ENCODE results near the gene NEK11.
"Not testable (repeated sequence)": the region's sequence is repeated elsewhere in the genome, so short reads cannot be mapped to it uniquely, and the experiment has no call there.

NEK11 gene

DNA sequence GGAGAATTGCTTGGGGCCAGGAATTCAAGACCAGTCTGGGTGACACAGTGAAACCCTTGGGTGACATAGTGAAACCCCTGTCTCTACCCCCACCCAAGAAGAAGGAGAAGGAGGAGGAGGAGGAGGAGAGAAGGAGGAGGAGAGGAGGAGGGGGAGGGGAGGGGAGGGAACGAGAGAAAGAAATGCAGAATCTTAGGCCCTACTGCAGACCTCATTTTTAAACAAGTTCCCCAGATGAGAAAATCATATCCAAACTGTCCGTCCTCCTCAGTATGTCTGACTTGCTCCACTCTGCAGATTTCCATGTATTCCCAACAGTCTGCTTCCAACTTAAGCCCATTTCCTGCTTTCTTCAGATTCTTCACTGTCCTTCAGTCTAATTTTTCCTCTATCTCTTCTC lies 291.0 kb downstream of the NEK11 start:
- no peak for DNase-seq

DNA sequence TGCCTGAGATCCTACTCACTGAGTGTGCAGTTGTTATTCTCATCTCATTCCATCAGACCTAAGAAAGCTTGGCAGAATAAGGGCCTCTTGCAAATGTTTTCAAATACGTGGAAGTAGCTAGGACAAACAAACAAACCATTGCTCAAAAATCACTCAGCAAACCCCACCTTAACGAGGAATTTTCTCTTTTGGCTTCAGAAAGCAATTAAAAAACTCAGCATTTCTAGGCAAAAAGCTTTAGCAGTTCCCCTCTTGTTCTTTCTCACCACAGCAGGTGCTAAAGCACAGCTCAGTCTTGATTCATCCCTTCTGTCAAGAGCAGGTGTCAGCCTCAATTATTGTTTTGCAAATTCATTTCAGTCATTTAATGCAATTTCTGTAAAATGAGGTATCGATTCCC lies 296.3 kb downstream of the NEK11 start:
- DNase-seq = no peak

DNA sequence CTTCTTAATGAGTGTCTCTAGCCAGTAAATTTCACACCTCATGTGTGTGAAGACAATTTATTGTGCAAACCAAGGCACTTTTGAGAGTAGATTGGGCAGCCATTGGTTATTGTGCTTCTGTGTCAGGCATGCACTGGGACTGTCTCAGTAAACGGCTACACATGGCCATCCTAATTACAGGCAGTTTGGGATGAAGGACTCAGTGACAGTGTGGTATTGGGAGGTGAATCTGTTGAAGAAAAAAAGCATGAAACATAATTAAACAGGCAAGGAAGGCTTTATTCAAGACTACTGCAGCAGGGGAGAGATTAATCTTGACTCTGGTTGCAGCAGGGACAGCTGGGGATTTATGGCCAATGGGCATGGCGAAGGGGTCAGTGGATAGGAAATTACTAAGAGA lies 297.1 kb downstream of the NEK11 start:
- no peak for DNase-seq

GRCh38 chr3:131324923-131325322 lies 298.2 kb downstream of the NEK11 start:
- DNase-seq = no peak

GRCh38 chr3:131326307-131326706 lies 299.6 kb downstream of the NEK11 start:
- DNase-seq = no peak

GRCh38 chr3:131328721-131329120 lies 302.0 kb downstream of the NEK11 start:
- no peak for DNase-seq

DNA sequence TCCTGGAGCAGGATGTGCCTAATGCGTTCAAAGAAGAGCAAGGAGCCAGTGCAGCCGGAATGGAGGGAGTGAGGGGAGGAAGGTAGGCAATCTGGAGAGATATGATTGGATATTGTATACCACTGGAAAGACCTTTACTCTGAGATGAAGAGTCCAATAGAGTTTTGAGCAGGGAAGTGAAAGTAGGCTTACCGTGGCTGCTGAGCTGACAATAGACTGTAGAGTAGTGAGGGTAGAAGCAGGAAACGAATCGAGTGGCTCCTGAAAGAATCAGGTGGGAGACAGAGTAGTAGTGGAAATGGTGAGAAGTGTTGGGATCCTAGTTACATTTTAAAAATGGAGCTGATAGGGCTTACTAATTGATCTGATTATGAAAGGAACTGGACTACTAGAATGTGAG lies 303.1 kb downstream of the NEK11 start:
- DNase-seq = no peak

- not testable (repeated sequence) for DNase-seq
These were observed 304.9 kb downstream of the NEK11 start for GRCh38 chr3:131331456-131332085.

GRCh38 chr3:131338948-131339640 lies 312.4 kb downstream of the NEK11 start:
- DNase-seq = no peak

- no peak for DNase-seq
These were observed 315.1 kb downstream of the NEK11 start for GRCh38 chr3:131341761-131342160.

DNA sequence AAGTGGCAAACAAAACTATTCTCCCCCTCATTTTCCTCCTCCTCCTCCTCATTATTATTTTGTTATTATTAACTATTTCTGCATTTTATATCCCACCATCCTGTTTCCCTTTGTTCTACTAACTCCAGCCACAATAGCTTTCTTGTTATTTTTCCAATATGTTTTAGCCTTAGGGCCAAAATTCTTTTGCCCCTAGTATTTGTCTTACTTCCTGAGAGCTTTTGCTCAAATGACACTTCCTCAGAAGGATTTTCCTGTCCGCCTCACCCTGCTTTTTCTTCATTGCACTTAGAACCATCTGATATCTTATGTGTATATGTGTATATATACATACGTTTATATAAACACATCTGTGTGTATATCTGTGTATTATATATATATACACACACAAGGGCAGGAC lies 322.2 kb downstream of the NEK11 start:
- DNase-seq = no peak

- no peak for DNase-seq
These were observed 322.8 kb downstream of the NEK11 start for GRCh38 chr3:131349454-131349853.

DNA sequence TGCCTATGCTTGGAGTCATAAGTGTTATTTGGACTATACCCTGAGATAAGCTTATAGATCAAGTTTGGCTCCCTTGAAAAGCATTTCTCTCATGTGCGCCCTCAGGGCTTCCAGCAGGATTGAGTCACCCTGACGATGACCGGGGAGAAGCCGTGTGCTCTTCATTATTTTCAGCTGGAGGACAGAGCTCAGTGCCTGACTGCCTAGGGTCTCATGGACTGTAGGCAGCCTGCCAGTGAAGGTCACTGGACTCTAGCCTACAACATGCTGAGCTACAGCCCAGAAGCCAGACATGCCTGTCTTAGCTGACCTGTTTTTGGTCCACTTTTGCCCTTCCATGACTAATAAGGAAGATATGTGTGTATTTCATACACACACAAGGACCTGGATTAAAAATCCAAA lies 323.3 kb downstream of the NEK11 start:
- no peak for DNase-seq

DNA sequence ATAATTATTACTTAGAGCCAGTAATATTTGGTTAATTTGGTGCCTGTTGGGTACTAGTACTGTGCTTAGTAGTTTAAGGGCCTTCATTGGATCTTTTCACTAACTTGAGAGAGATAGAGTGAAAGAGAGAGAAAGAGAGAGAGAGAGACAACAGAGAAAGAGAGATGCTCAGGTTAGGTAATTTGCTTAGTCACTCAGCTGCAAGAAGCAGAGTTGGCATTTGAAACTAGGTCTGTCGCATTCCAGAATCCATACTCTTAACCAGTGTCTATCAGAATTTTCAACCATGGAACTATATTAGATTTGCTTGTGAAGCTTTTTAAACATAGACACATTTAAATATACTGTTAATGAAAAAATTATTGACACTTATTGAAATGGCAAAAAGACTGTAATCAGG lies 323.8 kb downstream of the NEK11 start:
- DNase-seq = no peak

DNA sequence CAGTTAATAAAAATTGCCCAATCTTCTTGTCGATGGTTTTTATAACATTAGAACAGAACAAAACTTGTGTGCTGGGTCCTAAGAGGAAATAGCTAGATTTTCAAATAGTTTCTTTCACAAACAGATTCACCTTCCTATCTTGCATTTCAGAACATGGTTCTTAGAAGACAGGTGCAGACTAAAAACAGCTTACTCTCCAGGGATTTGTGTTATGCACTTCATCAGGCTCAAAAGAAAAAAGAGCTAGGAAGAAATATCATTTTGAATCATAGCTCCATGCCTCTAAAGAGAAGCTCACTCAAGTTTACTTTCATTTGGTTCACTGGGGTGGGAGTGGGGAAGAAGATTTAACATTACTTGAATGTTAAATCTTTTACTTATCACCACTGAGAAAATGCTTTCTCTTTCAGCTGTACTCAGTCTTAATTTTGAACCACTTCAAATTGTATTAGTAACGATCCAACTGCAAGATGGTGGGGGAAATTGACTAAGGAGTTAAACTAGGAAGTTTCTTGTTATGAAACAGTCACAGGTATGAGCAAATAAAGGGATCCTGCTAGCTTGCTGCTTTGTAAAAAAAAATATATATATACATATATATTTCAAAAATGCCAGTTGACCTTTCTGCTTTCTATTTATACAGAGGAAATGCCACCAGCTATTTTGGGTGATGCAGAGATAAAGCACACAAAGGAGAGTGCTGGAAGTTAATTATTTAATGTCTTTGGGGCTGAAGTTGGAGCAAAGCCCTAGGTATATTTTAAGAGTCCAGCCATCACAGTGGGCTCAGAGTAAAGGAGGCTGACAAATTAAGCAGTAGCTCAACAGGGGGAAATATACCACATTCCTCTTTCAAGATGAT lies 326.6 kb downstream of the NEK11 start:
- DNase-seq = no peak

DNA sequence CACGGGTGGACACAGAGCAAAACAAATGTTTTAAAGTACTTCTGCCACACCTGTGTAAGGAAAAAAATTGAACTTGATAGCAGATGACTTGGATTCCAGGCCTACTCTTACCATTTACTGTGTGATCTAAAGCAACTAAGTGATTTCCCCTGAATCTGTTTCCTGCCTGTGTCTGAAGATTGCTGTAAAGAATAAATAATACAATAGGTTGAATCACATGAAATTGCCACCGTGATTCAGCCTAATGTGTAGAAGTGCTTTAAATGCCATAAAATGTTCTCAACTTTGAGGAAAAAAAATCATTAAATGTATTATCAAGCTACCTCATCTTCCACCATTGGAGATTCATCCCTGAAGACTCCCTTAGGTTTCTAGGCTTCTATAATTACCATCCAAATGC lies 327.3 kb downstream of the NEK11 start:
- DNase-seq = no peak

DNA sequence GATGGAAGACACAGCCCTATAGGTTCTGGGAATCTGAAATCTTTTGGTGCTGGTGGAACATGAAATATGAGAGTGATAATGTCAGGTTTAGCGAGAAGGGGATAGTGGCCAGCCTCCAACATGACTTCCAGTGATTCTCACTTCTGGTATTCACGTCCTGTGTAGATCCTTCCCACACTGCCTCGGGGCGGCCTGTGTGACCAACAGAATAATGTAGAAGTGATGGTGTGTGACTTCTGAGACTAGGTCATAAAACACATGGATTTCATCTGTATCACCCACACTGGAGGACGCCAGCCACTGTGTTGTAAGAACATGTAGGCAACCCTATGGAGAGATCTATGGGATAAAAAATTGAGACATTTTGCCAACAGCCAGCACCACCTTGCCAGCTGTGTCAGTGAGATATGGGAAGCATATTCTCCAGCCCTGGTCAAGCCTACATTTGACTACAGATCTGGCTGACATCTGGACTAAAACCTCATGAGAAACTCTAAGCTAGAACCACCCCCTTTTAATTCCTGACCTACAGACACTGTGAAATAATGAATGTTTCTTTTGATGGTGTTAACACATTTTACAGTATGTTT lies 329.4 kb downstream of the NEK11 start:
- no peak for DNase-seq

DNA sequence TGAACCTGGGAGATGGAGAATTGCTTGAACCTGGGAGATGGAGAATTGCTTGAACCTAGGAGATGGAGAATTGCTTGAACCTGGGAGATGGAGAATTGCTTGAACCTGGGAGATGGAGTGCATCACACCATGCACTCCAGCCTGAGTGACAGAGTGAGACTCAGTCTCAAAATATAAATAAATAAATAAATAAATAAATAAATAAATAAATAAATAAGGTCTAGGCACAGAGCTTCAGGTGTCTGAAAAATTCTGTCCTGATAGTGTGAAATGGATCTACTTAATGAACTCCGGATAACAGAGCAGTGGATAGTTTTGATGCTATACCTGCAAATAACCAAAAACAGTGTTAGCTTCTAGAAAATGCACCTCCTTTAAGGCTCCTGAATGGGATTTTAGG lies 330.6 kb downstream of the NEK11 start:
- DNase-seq = no peak

DNA sequence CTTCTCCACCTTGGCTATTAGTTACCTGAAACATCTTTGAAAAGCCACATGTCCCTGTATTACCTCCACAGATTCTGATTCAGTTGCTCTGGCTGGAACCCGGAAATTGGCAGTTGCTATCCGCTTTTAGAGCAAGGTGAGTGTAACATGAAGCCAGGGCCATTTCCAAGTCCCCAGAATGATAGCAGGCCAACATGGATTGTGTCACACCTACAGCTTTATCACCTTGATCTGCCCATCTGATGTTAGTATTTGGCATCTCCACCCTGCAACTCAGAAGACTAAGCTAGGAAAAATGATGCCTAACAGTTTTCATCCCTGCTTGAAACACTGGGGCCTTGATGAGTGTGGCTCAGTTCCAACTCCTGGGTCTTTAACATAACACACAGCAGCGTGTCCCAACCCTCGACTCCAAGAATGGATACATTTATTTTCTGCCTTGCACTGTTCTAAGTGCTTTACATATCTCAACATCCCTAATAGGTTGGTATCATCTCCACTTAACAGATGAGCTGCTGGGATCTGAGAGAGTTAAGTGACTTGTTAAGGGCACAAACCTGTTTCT lies 333.6 kb downstream of the NEK11 start:
- no peak for DNase-seq

DNA sequence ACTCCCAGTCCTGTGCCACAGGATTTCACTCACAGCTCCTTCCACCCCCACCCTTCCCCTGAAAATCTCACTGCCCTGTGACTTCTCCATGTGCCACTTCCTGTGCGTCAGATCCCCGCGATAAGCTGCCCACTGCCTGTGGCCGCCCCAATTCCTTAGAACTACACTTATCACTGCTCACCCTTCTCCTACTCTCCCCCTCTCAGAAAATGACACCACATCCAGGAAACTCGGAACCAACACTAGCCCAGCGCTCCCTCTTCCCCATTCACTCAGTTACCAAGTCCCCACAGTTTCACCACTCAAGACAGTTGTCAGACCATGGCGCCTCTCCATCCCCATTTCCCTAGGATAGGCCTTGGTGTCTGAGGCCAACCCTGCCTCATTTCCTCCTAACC lies 334.4 kb downstream of the NEK11 start:
- not testable (repeated sequence) for DNase-seq

GRCh38 chr3:131361464-131362421 lies 335.1 kb downstream of the NEK11 start:
- DNase-seq = peak; percentile 15 to 49

DNA sequence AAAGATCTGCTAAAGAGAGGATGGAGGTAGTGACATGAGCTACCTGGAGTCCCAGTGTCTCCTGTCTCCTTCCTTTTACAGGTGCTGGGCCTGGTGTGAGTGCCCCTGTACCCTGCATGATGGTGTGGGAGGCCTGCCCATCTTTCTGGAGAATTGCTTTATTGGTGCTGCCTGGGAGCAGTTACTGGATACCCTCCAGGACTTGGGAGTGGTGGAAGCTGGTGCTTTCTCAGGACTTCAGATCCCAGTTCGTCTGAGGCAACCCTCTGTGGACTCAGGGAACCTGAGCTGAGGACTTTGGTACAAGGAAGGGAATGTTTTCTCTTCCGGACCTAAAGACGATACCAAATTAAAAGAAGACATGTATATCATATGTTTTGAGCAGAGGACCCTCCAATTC lies 336.6 kb downstream of the NEK11 start:
- no peak for DNase-seq
